ENCODE results near the gene ARHGAP26. TPM values are rescaled to one million over a fixed set of nuclear protein-coding genes. Genes with fewer than 3 reads are reported as not detected.
A peak's percentile ranks its signal among the peaks of the same experiment; 100 is the strongest.

The ARHGAP26 gene
- total RNA-seq, 4 donors from 2014 or later, result 12.4 to 49.5 (median 31.8) TPM

DNA sequence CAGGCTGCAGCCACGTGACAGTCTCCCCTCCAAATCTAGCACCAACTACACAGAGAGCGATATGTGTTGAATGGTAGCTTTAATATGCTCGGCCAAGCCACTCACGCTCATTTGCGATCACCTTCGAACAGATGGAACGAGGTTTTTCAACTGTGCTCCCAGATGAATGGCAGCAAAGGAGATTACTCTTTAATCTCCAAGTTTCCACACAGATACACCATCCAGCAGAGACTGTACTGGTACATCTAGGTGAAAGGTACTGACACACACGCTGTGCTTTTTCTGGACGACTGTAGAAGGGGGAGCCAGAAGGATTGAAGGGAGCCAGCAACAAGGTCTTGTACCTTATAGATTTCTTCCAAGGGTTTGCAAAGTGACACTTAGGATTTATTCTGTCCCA is 369.4 kb downstream of the ARHGAP26 start:
- TF ChIP-seq, protein P1, sequence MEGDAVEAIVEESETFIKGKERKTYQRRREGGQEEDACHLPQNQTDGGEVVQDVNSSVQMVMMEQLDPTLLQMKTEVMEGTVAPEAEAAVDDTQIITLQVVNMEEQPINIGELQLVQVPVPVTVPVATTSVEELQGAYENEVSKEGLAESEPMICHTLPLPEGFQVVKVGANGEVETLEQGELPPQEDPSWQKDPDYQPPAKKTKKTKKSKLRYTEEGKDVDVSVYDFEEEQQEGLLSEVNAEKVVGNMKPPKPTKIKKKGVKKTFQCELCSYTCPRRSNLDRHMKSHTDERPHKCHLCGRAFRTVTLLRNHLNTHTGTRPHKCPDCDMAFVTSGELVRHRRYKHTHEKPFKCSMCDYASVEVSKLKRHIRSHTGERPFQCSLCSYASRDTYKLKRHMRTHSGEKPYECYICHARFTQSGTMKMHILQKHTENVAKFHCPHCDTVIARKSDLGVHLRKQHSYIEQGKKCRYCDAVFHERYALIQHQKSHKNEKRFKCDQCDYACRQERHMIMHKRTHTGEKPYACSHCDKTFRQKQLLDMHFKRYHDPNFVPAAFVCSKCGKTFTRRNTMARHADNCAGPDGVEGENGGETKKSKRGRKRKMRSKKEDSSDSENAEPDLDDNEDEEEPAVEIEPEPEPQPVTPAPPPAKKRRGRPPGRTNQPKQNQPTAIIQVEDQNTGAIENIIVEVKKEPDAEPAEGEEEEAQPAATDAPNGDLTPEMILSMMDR (IDR thresholded peaks at IDR 0.05), result no peak
- no peak for TF ChIP-seq POLR2A (IDR thresholded peaks at IDR 0.05)
- no peak overlapping the region for H3K27ac ChIP-seq
- H3K4me1 ChIP-seq, result no peaks in the 10 kb centered on the region
- H3K4me3 ChIP-seq, result no peak overlapping the region
- H3K36me3 ChIP-seq, result no peaks in the 10 kb centered on the region
- no peaks in the 10 kb centered on the region for H3K9me3 ChIP-seq
- intact Hi-C loops (cut with DNase I; ENCODE audit: low total_unique reads), result no loop called here
- H3K27me3 ChIP-seq, result no peaks in the 10 kb centered on the region
- DNase-seq, result no peak

DNA sequence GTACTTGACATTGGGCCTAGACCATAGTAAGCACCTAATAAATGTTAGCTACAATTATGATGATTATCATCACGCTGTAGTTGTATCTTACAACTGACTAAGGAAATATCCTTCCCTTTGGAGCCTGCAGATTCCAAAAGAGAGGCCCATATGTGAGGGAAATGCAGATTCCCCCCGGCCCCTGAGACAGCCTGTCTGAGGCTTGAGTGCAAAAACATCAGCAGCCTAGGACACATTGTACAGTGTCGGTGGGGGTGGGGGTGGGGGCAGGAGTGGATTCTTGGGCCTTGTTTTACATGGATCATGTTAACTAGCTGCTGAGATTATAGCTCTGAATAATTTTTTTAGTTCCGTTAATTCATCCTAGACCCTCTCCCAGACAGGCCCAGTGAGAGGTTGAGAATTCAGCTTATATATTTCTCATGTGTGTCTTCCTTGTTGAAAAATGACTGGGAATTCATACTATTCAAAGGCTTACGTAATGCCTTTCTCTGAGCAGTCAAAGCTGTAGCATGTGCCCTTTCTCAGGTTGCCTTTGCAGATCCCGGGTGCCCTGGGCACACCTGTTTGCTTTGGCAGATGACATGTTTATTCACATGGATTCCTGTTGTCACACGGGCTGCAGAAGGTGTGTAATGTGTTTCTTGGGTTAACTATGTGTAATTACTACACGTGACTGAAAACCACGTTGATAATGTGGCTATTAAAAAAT is 370.5 kb downstream of the ARHGAP26 start:
- no peaks in the 10 kb centered on the region for H3K36me3 ChIP-seq
- DNase-seq, result no peak
- intact Hi-C loops (cut with DNase I; ENCODE audit: low total_unique reads), result no loop called here
- TF ChIP-seq POLR2A (IDR thresholded peaks at IDR 0.05), result no peak
- TF ChIP-seq, protein P1 (IDR thresholded peaks at IDR 0.05), result no peak
- H3K4me3 ChIP-seq, result no peak overlapping the region
- H3K4me1 ChIP-seq, result no peaks in the 10 kb centered on the region
- H3K9me3 ChIP-seq, result no peaks in the 10 kb centered on the region
- H3K27ac ChIP-seq, result no peak overlapping the region
- no peaks in the 10 kb centered on the region for H3K27me3 ChIP-seq

DNA sequence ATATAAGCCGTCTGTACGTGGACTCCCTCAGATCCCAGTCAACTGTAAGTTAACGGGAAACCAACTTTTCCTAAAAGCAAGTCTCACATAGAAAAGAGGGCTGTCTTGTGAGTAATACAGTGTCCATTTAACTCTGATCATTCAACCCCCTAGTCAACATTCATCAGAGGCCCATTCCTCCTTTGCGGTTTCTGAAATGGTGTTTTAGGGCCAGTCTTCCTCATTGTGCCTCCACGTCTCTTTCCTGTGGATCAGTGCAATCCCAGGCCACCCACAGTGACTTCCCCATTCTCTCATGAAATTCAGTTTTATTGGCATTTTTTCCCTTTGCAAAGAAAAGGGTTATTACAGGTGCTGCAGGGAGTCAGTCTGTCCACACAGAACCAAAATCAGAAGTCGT is 371.5 kb downstream of the ARHGAP26 start:
- Histone ChIP-seq H3K4me3 (no peak overlapping the region), H3K4me1 (no peaks in the 10 kb centered on the region), H3K36me3 (no peaks in the 10 kb centered on the region), H3K27me3 (no peaks in the 10 kb centered on the region), H3K27ac (no peak overlapping the region), H3K9me3 (no peaks in the 10 kb centered on the region)
- DNase-seq, result no peak
- TF ChIP-seq, protein P1 (IDR thresholded peaks at IDR 0.05), result no peak
- TF ChIP-seq POLR2A (IDR thresholded peaks at IDR 0.05), result no peak
- intact Hi-C loops (cut with DNase I; ENCODE audit: low total_unique reads), result no loop called here

DNA sequence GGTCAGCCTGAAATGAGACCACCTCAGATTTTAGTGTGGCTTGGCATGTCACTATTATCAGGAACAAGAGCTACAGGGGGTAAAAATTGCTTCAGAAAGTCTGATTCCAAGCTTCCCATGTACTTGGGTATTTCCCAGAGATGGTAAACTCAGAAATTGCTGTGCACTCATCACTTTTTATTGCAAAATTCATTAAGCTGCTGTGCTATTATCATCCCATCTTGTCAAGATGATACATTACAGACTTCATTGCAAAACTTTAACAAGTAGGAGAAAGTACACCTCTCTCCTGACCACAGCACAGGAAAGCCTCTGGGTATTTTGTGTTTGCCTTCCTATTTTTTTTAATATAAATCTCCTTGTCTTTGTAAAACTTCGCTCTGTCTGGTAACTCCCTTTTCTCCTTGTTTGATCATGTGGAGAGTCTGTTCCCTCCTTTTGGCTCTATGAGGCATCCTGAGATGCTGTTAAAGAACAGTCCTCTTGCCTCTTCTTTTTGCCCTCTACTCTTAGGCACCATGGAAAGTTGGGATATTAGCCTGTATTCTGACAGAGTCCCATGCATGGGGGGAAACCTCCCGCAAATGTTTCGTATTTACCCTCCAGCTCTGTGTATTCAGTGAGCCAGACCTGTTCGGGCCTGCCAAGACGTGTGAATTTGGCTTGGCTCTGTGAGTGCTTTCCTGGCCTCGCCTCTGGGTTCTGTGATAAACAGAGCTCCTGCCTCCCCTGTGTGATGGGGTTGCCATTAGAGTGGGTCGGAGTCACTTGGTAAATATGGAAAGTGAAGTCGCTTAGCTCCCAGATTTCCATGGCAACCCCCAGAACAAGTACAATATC is 372.6 kb downstream of the ARHGAP26 start:
- intact Hi-C loops (cut with DNase I; ENCODE audit: low total_unique reads), result no loop called here
- TF ChIP-seq POLR2A (IDR thresholded peaks at IDR 0.05), result no peak
- TF ChIP-seq, protein P1 (IDR thresholded peaks at IDR 0.05), result no peak
- DNase-seq, result peak; percentile 37 to 63
- Histone ChIP-seq H3K27ac (peak overlapping the region; percentile 58 to 74), H3K27me3 (no peaks in the 10 kb centered on the region), H3K4me3 (no peak overlapping the region), H3K4me1 (peaks cover 0 to 7% of the 10 kb centered on the region in 2 donors), H3K9me3 (no peaks in the 10 kb centered on the region), H3K36me3 (no peaks in the 10 kb centered on the region)

DNA sequence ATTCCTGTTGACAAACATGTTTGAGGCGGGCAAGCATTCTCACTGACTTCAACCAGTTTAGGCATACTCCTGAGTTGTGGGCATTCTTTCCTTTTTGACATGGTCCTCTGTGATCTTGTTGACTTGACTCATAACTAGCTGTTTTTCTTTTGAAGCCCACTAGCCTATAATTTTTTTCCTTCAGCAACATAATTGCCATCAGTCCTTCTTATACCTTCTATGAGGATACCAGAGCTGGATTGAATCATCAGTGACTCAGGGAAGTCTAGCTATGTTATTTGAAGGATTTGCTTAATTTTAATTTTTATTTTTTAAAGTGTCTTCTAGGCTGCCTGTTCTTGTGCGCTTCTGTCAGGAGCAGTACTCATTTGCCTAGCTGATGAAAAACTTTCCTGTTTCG is 373.8 kb downstream of the ARHGAP26 start:
- H3K9me3 ChIP-seq, result no peaks in the 10 kb centered on the region
- TF ChIP-seq POLR2A (IDR thresholded peaks at IDR 0.05), result no peak
- TF ChIP-seq, protein P1 (IDR thresholded peaks at IDR 0.05), result no peak

More for the DNA sequence above, 373.8 kb downstream of the ARHGAP26 start:
- Histone ChIP-seq H3K27ac (peak overlapping the region; percentile 23 to 74), H3K4me3 (no peak overlapping the region), H3K36me3 (no peaks in the 10 kb centered on the region), H3K4me1 (peaks cover 0 to 7% of the 10 kb centered on the region in 2 donors), H3K27me3 (no peaks in the 10 kb centered on the region)
- no peak for DNase-seq
- intact Hi-C loops (cut with DNase I; ENCODE audit: low total_unique reads), result no loop called here
